Fibroblast of skin of left quadriceps (primary cell): ENCODE measurements around the gene KRTAP5-9.
"Not testable (repeated sequence)": the region's sequence is repeated elsewhere in the genome, so short reads cannot be mapped to it uniquely, and the experiment has no call there.

Source experiments
- DNase-seq, 2 experiments: peaks; one replicate each; pipeline ENCODE4 v3.0.0-alpha.2; 2013; ENCODE audit warnings: low read depth in 2 of 2

Gene KRTAP5-9

DNA sequence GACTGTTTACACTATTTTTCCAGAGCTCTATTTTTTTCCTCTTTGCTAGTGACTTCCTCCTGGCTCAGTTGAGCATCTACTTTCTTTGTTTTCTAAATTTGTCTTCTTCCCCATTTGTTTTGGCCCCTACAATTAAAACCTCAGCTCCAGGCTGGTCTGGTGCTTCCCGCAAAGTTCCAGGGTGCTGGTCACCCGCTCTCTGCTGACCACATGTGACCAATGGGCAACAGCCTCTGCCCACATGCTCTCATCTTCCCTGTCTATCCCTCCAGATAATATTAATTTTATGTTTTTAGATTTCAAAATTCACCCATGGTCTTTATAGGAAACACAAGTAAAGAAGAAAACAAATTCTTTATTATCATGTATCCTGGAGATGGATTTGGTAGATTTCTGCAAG, 34.7 kb downstream of the KRTAP5-9 start:
- DNase-seq, result not testable (repeated sequence)

DNA sequence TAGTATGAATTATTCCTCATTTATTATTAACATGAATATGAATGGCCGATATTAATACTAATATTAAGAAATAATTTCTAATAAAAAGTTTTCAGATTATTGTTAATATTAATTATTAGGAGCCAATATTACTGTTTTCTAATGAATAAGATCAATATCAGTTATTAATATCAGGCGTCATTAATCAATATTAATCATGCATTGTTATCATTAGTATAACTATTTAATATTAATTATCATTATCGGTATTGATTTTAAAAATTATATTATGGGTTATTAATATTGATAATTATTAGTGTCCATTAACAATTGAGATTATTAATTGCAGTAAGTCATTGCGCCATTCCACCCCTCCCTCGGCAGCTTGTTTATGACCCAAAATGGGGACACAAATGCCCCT, 37.5 kb downstream of the KRTAP5-9 start:
- not testable (repeated sequence) for DNase-seq

GRCh38 chr11:71588314-71588713, 40.1 kb downstream of the KRTAP5-9 start:
- DNase-seq, result not testable (repeated sequence)

DNA sequence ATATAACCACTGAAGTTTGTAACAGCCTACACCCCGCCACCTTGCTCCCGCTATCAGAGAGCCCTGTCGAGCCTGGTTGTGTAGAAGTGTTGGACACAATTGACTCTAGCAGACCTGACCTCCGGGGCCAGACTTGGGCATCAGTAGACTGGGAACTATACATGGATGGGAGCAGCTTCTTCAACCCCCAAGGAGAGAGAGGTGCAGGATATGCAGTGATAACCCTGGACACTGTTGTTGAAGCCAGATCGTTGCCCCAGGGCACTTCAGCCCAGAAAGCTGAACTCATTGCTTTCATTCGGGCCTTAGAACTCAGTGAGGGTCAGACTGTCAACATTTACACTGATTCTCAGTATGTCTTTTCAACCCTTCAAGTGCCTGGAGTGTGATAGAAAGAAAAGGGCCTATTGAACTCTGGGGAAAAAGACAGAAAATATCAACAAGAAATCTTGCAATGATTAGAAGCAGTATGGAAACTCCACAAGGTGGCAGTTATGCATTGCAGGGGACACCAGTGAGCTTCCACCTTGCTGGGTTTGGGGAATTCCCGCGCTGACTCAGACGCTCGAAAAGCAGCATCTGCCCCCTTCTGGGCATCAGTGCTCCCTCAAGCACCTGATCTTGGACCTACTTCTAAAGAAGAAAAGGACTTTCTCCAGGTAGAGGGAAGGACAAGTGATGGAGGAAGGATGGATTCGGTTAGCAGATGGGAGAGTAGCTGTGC, 40.8 kb downstream of the KRTAP5-9 start:
- DNase-seq, result not testable (repeated sequence)

- DNase-seq, result not testable (repeated sequence)
Observed at GRCh38 chr11:71589546-71589920, 41.3 kb downstream of the KRTAP5-9 start.
